HCT116 (cell line): Measurements from ENCODE around the gene VSTM2B. TPM values are rescaled to one million over a fixed set of nuclear protein-coding genes. Genes with fewer than 3 reads are reported as not detected.

Experiments
- ATAC-seq: fragments of 200-7000 bp; cut with Tn5 transposase; 2 replicates; pipeline ENCODE4 v1.9.1; 2020; ENCODE audit warnings: mild to moderate bottlenecking, moderate library complexity
- BruUV-seq: library from RNA; stranded (reverse); fragments of 400-500 nt; replicated peaks from 2 replicates; lab custom pipeline; 2021; lab: Mats Ljungman, UMichigan
- CTCF ChIA-PET: fragments of 300-600 bp; sonication (Branson Sonifier 250); formaldehyde crosslinking; loops from one replicate; lab custom pipeline; 2021; ENCODE audit warnings: antibody characterized with exemption; lab: Charles Lee
- POLR2A ChIA-PET: fragments of 300-600, 350-600 bp; sonication (Branson Sonifier 250); formaldehyde crosslinking; loops from one replicate; lab custom pipeline; 2021; ENCODE audit warnings: antibody characterized with exemption; lab: Charles Lee
- RAD21 ChIA-PET, 2 experiments: fragments of 300-600 bp; sonication (Branson Sonifier 250); formaldehyde crosslinking; loops; one replicate each; lab custom pipeline; 2023; ENCODE audit warnings: low total read pairs in 2 of 2; ENCODE audit not compliant: uncharacterized antibody in 2 of 2, unreplicated experiment in 2 of 2, low non-redundant PET in 1 of 2; lab: Charles Lee
- DNase-seq: peaks from one replicate; pipeline ENCODE4 v3.0.0-alpha.2; 2010; ENCODE audit warnings: low read depth, low spot score
- H2AFZ ChIP-seq: fragments of 200-600 bp; shearing (Covaris generic), sonication (generic); 2 replicates; pipeline ENCODE4 v1.6.1; 2017; ENCODE audit warnings: low read depth, mixed run types, mixed read lengths, antibody characterized with exemption, low read length; ENCODE audit not compliant: poor library complexity, severe bottlenecking
- H3K27ac ChIP-seq: 2 replicates; pipeline ENCODE4 v1.5.1; 2012; ENCODE audit warnings: low read depth, low read length
- H3K27me3 ChIP-seq: fragments of 200-600 bp; sonication (generic); 2 replicates; pipeline ENCODE4 v1.6.1; 2016; ENCODE audit warnings: mixed run types, low read length, mixed read lengths; ENCODE audit not compliant: insufficient read depth
- H3K36me3 ChIP-seq, 2 experiments: fragments of 200-500 bp in 1 of 2; fragments of 200-600 bp in 1 of 2; sonication (Bioruptor generic) in 1 of 2; sonication (generic) in 1 of 2; 2 replicates each; pipeline versions ENCODE4 v1.5.1 to v1.6.1; 2014 to 2016; ENCODE audit warnings: low read length in 2 of 2, inconsistent platforms in 1 of 2, mixed read lengths in 1 of 2, mixed run types in 1 of 2; ENCODE audit not compliant: insufficient read depth in 2 of 2, control insufficient read depth in 1 of 2
- H3K4me1 ChIP-seq, 2 experiments: fragments of 200-600 bp in 1 of 2; sonication (generic) in 1 of 2; 2 replicates each; pipeline versions ENCODE4 v1.5.1 to v1.6.1; 2012 to 2017; ENCODE audit warnings: low read length in 2 of 2, inconsistent platforms in 1 of 2, mild to moderate bottlenecking in 1 of 2, mixed read lengths in 1 of 2, mixed run types in 1 of 2, moderate library complexity in 1 of 2; ENCODE audit not compliant: insufficient read depth in 2 of 2, control insufficient read depth in 1 of 2
- H3K4me2 ChIP-seq: fragments of 200-600 bp; sonication (generic); 2 replicates; pipeline ENCODE4 v1.6.1; 2017; ENCODE audit warnings: mixed run types, low read length, mixed read lengths
- H3K4me3 ChIP-seq, 2 experiments: fragments of 200-600 bp in 1 of 2; sonication (generic) in 1 of 2; replicated peaks in 1 of 2; 2 replicates each; pipeline ENCODE4 v1.5.1; 2011 to 2016; ENCODE audit warnings: low read length in 2 of 2, control low read depth in 1 of 2, low read depth in 1 of 2, mild to moderate bottlenecking in 1 of 2, mixed read lengths in 1 of 2, mixed run types in 1 of 2
- H3K79me2 ChIP-seq: fragments of 200-600 bp; sonication (generic); 2 replicates; pipeline ENCODE4 v1.6.1; 2017; ENCODE audit warnings: mild to moderate bottlenecking, mixed run types, low read length, moderate library complexity, mixed read lengths; ENCODE audit not compliant: insufficient read depth
- H3K9ac ChIP-seq: fragments of 200-600 bp; sonication (generic); 2 replicates; pipeline ENCODE4 v1.6.1; 2016; ENCODE audit warnings: low read length, mixed read lengths
- H3K9me2 ChIP-seq: fragments of 200-600 bp; sonication (generic), shearing (Covaris generic); 2 replicates; pipeline ENCODE4 v1.6.1; 2017; ENCODE audit warnings: mixed run types, mild to moderate bottlenecking, moderate library complexity; ENCODE audit not compliant: insufficient read depth
- H3K9me3 ChIP-seq, 2 experiments: fragments of 200-500 bp in 1 of 2; fragments of 200-600 bp in 1 of 2; sonication (Bioruptor generic) in 1 of 2; sonication (generic) in 1 of 2; 2 replicates each; pipeline ENCODE4 v1.6.1; 2014 to 2017; ENCODE audit warnings: low read length in 2 of 2, mixed read lengths in 2 of 2, inconsistent platforms in 1 of 2, low read depth in 1 of 2, mild to moderate bottlenecking in 1 of 2, mixed run types in 1 of 2, moderate library complexity in 1 of 2; ENCODE audit not compliant: control insufficient read depth in 1 of 2, insufficient read depth in 1 of 2
- H4K20me1 ChIP-seq: fragments of 200-600 bp; sonication (generic), shearing (Covaris generic); 2 replicates; pipeline ENCODE4 v1.6.1; 2017; ENCODE audit warnings: mixed run types, mild to moderate bottlenecking, moderate library complexity; ENCODE audit not compliant: insufficient read depth
- CTCF ChIP-seq, 3 experiments: fragments of 200-600 bp in 1 of 3; sonication (generic) in 1 of 3; IDR thresholded peaks in 2 of 3; conservative IDR thresholded peaks in 1 of 3; 2 replicates each; pipeline ENCODE4 v1.5.1; 2012 to 2017; ENCODE audit warnings: low read depth in 2 of 3, low read length in 2 of 3, antibody characterized with exemption in 1 of 3, borderline replicate concordance in 1 of 3, control low read depth in 1 of 3, mild to moderate bottlenecking in 1 of 3, mixed read lengths in 1 of 3, mixed run types in 1 of 3, moderate library complexity in 1 of 3; ENCODE audit not compliant: insufficient read depth in 1 of 3
- EZH2 ChIP-seq: fragments of 200-600 bp; sonication (generic); IDR thresholded peaks from 2 replicates; pipeline ENCODE4 v1.6.1; 2017; ENCODE audit warnings: antibody characterized with exemption, mixed run types
- RAD21 ChIP-seq: IDR thresholded peaks from 2 replicates; pipeline ENCODE4 v1.6.1; 2012; ENCODE audit warnings: low read depth, mild to moderate bottlenecking
- ZFX ChIP-seq: fragments of 450-650 bp; IDR thresholded peaks from 2 replicates; pipeline ENCODE4 v1.6.1; 2017
- intact Hi-C: fragments of 100-400 bp; cut with micrococcal nuclease; formaldehyde crosslinking; loops from 2 replicates; pipeline ENCODE4 v1.10.0; 2022
- total RNA-seq: library from RNA; stranded (reverse); gene quantifications from one replicate; pipeline ENCODE4 v1.2.1, GENCODE V29; 2021; ENCODE audit not compliant: unreplicated experiment

VSTM2B gene
- total RNA-seq, 1 experiment from 2014 or later = not detected

GRCh38 chr19:29596080-29596727 lies 70.4 kb downstream of the VSTM2B start:
- no peak for DNase-seq
- Histone ChIP-seq H3K4me3 (no peak overlapping the region), H3K27ac (no peak overlapping the region), H3K36me3 (no peaks in the 10 kb centered on the region), H2AFZ (no peak overlapping the region), H3K79me2 (no peaks in the 10 kb centered on the region), H3K4me1 (no peaks in the 10 kb centered on the region), H3K27me3 (peaks cover 36% of the 10 kb centered on the region), H4K20me1 (no peaks in the 10 kb centered on the region), H3K9ac (no peak overlapping the region), H3K9me3 (no peaks in the 10 kb centered on the region), H3K9me2 (no peaks in the 10 kb centered on the region), H3K4me2 (no peak overlapping the region)
- no TSS peak for BruUV-seq
- ChIA-PET POLR2A (no interaction called here), RAD21 (no interaction called here), CTCF (no interaction called here)
- intact Hi-C loops = loop anchor here (5.0 kb wide), 1 partner anchor 129 kb away; no protein-coding TSS in a partner anchor
- ATAC-seq = no peak
- TF ChIP-seq EZH2 (no peak), RAD21 (no peak)

- Histone ChIP-seq H3K9ac (no peak overlapping the region), H2AFZ (no peak overlapping the region), H3K9me2 (no peaks in the 10 kb centered on the region), H3K4me1 (no peaks in the 10 kb centered on the region), H3K4me3 (no peak overlapping the region), H3K4me2 (no peak overlapping the region), H4K20me1 (no peaks in the 10 kb centered on the region), H3K27me3 (peaks cover 28% of the 10 kb centered on the region), H3K27ac (no peak overlapping the region), H3K36me3 (no peaks in the 10 kb centered on the region), H3K9me3 (no peaks in the 10 kb centered on the region), H3K79me2 (no peaks in the 10 kb centered on the region)
- ATAC-seq = no peak
- ChIA-PET CTCF (interaction anchor here (0.7 kb wide), 1 partner anchor 129 kb away, joined by 3 read pairs; no protein-coding TSS in a partner anchor), RAD21 (no interaction called here), POLR2A (no interaction called here)
- TF ChIP-seq RAD21 (peak; percentile 45), ZFX (no peak), CTCF (IDR thresholded peaks at IDR 0.05 in 2 of 3, conservative IDR thresholded peaks at IDR 0.05 in 1 of 3; ENCODE audit: borderline replicate concordance in 1 of 3, insufficient read depth in 1 of 3, low read depth in 2 of 3, low read length in 2 of 3) (peak in 2 of 3 experiments; percentile 23 to 31; a peak in 2 of 6 replicates)
- no TSS peak for BruUV-seq
- intact Hi-C loops = loop anchor here (5.0 kb wide), 1 partner anchor 130 kb away; no protein-coding TSS in a partner anchor
- no peak for DNase-seq
Observed at GRCh38 chr19:29596885-29597525, 71.2 kb downstream of the VSTM2B start.
